Progenitor cell of endocrine pancreas (in vitro differentiated cells): Measurements from ENCODE around the gene HSPA14. TPM values are rescaled to one million over a fixed set of nuclear protein-coding genes. Genes with fewer than 3 reads are reported as not detected.
A peak's percentile ranks its signal among the peaks of the same experiment; 100 is the strongest.

Experiments
- DNase-seq: peaks from one replicate; pipeline ENCODE4 v3.0.0; 2021; ENCODE audit warnings: low spot score; ENCODE audit not compliant: unreplicated experiment
- H3K27ac Mint-ChIP-seq: 2 replicates; pipeline ENCODE4 v1.8.0; 2021; ENCODE audit warnings: mild to moderate bottlenecking, moderate library complexity, mixed read lengths
- H3K27me3 Mint-ChIP-seq: 2 replicates; pipeline ENCODE4 v1.8.0; 2021; ENCODE audit warnings: mixed read lengths
- H3K36me3 Mint-ChIP-seq: 2 replicates; pipeline ENCODE4 v1.8.0; 2022; ENCODE audit warnings: mixed read lengths; ENCODE audit not compliant: insufficient read depth
- H3K4me1 Mint-ChIP-seq: 2 replicates; pipeline ENCODE4 v1.8.0; 2021; ENCODE audit warnings: low read depth, mixed read lengths
- H3K4me3 Mint-ChIP-seq: 2 replicates; pipeline ENCODE4 v1.8.0; 2021; ENCODE audit warnings: low read depth, mild to moderate bottlenecking, moderate library complexity, mixed read lengths
- H3K9me3 Mint-ChIP-seq: 2 replicates; pipeline ENCODE4 v1.8.0; 2021; ENCODE audit warnings: low read depth, mixed read lengths
- total RNA-seq: library from RNA; stranded (reverse); gene quantifications from 2 replicates; pipeline ENCODE4 v1.2.1, GENCODE V29; 2021
- TF ChIP-seq, protein P1 (sequence below): fragments of 200-600 bp; sonication (generic); IDR thresholded peaks from one replicate; pipeline ENCODE4 v1.5.0; 2021; ENCODE audit warnings: antibody characterized with exemption, mild to moderate bottlenecking; ENCODE audit not compliant: unreplicated experiment

HSPA14 gene
- total RNA-seq, 1 donor from 2014 or later: 15.2 TPM

DNA sequence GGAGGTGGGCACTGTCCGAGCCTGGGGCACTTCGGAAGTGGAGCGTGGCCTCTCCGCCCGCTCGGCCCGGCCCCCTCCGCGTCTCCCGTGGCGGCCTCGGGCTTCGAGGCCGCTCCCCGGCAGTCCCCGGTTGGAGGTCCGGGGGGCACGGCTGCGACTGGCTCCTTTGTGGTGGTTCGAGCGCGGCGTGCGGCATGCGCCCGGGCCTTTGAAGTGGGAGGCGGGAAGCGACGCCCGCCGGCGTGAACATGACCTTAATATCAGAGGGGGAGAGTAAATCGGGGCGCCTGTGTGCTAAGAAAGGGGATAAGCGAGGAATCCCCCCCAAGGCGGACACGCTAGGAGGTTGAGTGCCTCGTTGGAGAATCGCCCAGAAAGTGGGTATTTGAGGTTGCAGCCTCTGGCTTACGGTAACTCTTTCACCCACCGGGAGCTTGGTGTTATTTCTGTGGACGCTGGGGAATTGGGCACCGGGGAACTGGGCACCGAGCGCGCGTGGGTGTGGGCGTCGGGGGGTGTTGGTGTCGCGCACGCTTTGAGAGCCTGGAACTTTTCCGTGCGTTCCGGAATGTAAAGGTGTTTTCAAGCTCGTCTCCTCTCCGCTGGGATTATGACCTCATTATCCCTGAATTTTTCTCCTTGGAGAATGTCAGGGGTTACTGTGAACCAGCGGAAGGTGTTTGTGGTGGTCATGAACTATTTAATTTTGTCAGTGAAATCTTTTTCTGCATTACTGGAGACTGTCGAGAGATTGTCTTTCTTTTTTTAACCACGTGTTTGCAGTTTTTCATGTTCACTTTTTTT is 41.2 kb downstream of the HSPA14 start:
- no peak for DNase-seq
- Mint-ChIP-seq H3K4me3 (peak overlapping the region; percentile 94), H3K9me3 (no peaks in the 10 kb centered on the region), H3K27me3 (no peaks in the 10 kb centered on the region), H3K27ac (peak overlapping the region; percentile 99), H3K36me3 (peaks cover 4% of the 10 kb centered on the region), H3K4me1 (peaks cover 19% of the 10 kb centered on the region)
- TF ChIP-seq, protein P1, sequence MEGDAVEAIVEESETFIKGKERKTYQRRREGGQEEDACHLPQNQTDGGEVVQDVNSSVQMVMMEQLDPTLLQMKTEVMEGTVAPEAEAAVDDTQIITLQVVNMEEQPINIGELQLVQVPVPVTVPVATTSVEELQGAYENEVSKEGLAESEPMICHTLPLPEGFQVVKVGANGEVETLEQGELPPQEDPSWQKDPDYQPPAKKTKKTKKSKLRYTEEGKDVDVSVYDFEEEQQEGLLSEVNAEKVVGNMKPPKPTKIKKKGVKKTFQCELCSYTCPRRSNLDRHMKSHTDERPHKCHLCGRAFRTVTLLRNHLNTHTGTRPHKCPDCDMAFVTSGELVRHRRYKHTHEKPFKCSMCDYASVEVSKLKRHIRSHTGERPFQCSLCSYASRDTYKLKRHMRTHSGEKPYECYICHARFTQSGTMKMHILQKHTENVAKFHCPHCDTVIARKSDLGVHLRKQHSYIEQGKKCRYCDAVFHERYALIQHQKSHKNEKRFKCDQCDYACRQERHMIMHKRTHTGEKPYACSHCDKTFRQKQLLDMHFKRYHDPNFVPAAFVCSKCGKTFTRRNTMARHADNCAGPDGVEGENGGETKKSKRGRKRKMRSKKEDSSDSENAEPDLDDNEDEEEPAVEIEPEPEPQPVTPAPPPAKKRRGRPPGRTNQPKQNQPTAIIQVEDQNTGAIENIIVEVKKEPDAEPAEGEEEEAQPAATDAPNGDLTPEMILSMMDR: no peak

DNA sequence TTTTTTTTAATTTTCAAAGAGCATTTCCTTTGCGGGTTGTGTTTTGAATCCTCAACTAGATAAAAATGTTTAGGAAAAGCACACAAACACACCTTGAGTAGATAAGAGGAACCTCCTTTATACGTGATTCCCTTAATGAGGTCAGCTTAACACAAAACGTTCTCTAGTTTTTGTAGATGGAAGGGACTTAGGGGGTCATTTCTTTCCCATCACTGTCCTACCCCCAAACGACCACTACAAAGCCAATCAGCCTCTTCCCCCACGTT is 41.8 kb downstream of the HSPA14 start:
- Mint-ChIP-seq H3K9me3 (no peaks in the 10 kb centered on the region), H3K27me3 (no peaks in the 10 kb centered on the region), H3K4me3 (peak overlapping the region; percentile 94), H3K4me1 (peaks cover 19% of the 10 kb centered on the region), H3K27ac (peak overlapping the region; percentile 99), H3K36me3 (peaks cover 4% of the 10 kb centered on the region)
- DNase-seq: no peak
- TF ChIP-seq, protein P1: no peak

DNA sequence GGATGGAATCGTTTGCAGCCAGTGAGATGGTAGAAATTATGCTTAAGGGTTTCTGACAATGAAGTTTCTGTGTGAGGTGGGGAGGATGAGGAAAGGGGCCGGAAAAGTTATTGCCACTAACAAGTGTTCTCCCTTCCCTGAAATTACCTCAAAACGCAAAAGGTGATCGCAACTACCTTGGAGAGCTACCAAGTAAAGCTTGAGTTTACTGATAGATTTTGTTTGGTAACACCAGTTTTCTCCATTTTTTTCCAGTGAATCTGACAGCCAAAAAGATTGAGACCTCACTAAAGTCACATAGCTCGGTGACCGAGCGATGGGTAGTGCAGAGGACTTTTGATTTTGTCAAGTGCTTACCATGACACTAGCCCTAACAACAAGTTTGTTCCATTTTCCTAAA is 42.1 kb downstream of the HSPA14 start:
- Mint-ChIP-seq H3K9me3 (no peaks in the 10 kb centered on the region), H3K27me3 (no peaks in the 10 kb centered on the region), H3K36me3 (peaks cover 4% of the 10 kb centered on the region), H3K27ac (peak overlapping the region; percentile 99), H3K4me3 (peak overlapping the region; percentile 94), H3K4me1 (peaks cover 19% of the 10 kb centered on the region)
- TF ChIP-seq, protein P1: no peak
- DNase-seq: no peak

DNA sequence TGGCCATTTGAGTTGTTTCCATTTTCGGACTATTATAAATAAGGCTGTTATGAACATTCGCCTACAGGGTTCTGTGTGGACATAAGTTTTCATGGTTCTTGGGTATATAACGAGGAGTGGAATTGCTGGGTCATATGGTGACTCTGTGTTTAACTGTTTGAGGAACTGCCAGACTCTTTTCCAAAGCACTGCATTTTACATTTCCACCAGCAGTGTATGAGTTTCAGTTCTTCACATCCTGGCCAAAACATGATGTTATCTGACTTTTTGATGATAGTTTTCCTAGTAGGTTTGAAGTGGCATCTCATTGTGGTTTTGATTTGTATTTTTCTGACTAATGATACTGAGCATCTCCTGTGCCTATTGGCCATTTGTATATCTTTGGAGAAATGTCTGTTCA is 46.0 kb downstream of the HSPA14 start:
- H3K27ac Mint-ChIP-seq: no peak overlapping the region

DNA sequence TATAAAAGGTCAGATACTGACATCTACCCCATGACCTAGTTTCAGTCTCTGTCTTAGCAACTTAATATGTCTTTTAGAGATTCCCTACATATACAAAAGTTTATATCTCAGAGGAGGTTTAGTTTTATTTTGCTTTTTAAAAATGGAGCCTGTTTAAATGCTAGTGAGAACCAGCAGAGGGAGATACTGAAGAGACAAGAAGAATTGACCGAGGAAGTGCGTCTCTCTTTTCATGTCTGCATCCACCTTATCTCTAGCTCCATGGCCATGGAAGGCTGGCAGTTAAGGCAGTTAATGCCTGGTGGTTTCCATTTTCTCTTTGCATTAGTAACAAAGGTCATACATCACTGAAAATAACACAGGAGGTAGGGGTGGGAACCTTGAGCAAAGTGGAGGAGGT is 51.2 kb downstream of the HSPA14 start:
- Mint-ChIP-seq H3K9me3 (no peaks in the 10 kb centered on the region), H3K4me3 (no peak overlapping the region), H3K27ac (no peak overlapping the region), H3K27me3 (no peaks in the 10 kb centered on the region), H3K36me3 (peaks cover 3% of the 10 kb centered on the region), H3K4me1 (peaks cover 7% of the 10 kb centered on the region)
- no peak for DNase-seq
- TF ChIP-seq, protein P1: peak; percentile 24

More for the DNA sequence above, 46.0 kb downstream of the HSPA14 start:
- TF ChIP-seq, protein P1: no peak
- no peak for DNase-seq
- peaks cover 16% of the 10 kb centered on the region for H3K4me1 Mint-ChIP-seq
- no peaks in the 10 kb centered on the region for H3K27me3 Mint-ChIP-seq
- H3K9me3 Mint-ChIP-seq: no peaks in the 10 kb centered on the region
- H3K4me3 Mint-ChIP-seq: no peak overlapping the region
- H3K36me3 Mint-ChIP-seq: peaks cover 4% of the 10 kb centered on the region
